ENCODE measurements around the gene AGBL5. TPM values are rescaled to one million over a fixed set of nuclear protein-coding genes. Genes with fewer than 3 reads are reported as not detected.

Gene AGBL5
- total RNA-seq, 1 donor from 2014 or later, result 68.3 TPM

- Histone ChIP-seq H3K27me3 (no peaks in the 10 kb centered on the region), H4K20me1 (ENCODE audit: low read depth) (peaks cover 47% of the 10 kb centered on the region), H3K4me1 (no peaks in the 10 kb centered on the region), H3K4me2 (no peak overlapping the region), H3K36me3 (no peaks in the 10 kb centered on the region), H3K9ac (no peak overlapping the region), H3K79me2 (ENCODE audit: low read depth) (no peaks in the 10 kb centered on the region), H3K27ac (no peak overlapping the region), H3K9me3 (ENCODE audit: low read depth) (no peaks in the 10 kb centered on the region), H3F3A (ENCODE audit: low read depth) (no peaks in the 10 kb centered on the region), H2AFZ (replicated peaks) (no peak overlapping the region), H3K4me3 (no peak overlapping the region)
- Mint-ChIP-seq H3K27me3 (ENCODE audit: insufficient read depth, low read depth) (peaks cover 5% of the 10 kb centered on the region), H3K4me3 (no peak overlapping the region), H3K27ac (peak overlapping the region; percentile 38), H3K36me3 (peaks cover 7% of the 10 kb centered on the region), H3K4me1 (peaks cover 24% of the 10 kb centered on the region), H3K9me3 (no peaks in the 10 kb centered on the region)
- DNase-seq (ENCODE audit: low spot score), result no peak
- TF ChIP-seq EZH2phosphoT487 (IDR thresholded peaks at IDR 0.05) (no peak), CTCF (IDR thresholded peaks at IDR 0.05) (no peak), EZH2 (IDR thresholded peaks at IDR 0.05) (no peak)
Measured at GRCh38 chr2:27019931-27020855, 31.3 kb upstream of the AGBL5 start.

GRCh38 chr2:27021253-27022049 lies 30.0 kb upstream of the AGBL5 start:
- TF ChIP-seq EZH2phosphoT487 (IDR thresholded peaks at IDR 0.05) (no peak), EZH2 (IDR thresholded peaks at IDR 0.05) (no peak), CTCF (IDR thresholded peaks at IDR 0.05) (no peak)
- Histone ChIP-seq H3K9me3 (ENCODE audit: low read depth) (no peaks in the 10 kb centered on the region), H3K4me1 (no peaks in the 10 kb centered on the region), H2AFZ (replicated peaks) (no peak overlapping the region), H3K36me3 (no peaks in the 10 kb centered on the region), H4K20me1 (ENCODE audit: low read depth) (peaks cover 56% of the 10 kb centered on the region), H3K4me3 (no peak overlapping the region), H3K27ac (no peak overlapping the region), H3K4me2 (no peak overlapping the region), H3K9ac (peak overlapping the region; percentile 13), H3F3A (ENCODE audit: low read depth) (no peaks in the 10 kb centered on the region), H3K27me3 (no peaks in the 10 kb centered on the region), H3K79me2 (ENCODE audit: low read depth) (no peaks in the 10 kb centered on the region)
- H3K9me3 Mint-ChIP-seq, result no peaks in the 10 kb centered on the region
- peaks cover 22% of the 10 kb centered on the region for H3K4me1 Mint-ChIP-seq
- H3K4me3 Mint-ChIP-seq, result no peak overlapping the region
- peaks cover 7% of the 10 kb centered on the region for H3K36me3 Mint-ChIP-seq
- DNase-seq (ENCODE audit: low spot score), result no peak
- no peak overlapping the region for H3K27ac Mint-ChIP-seq
- peaks cover 4% of the 10 kb centered on the region for H3K27me3 Mint-ChIP-seq (ENCODE audit: insufficient read depth, low read depth)

GRCh38 chr2:27023740-27024139 lies 27.7 kb upstream of the AGBL5 start:
- no peak overlapping the region for H3K27ac Mint-ChIP-seq
- peaks cover 57% of the 10 kb centered on the region for H4K20me1 ChIP-seq (ENCODE audit: low read depth)
- H3K36me3 ChIP-seq, result no peaks in the 10 kb centered on the region

More at GRCh38 chr2:27023740-27024139, 27.7 kb upstream of the AGBL5 start:
- no peak overlapping the region for H3K4me3 ChIP-seq
- H3K27ac ChIP-seq, result no peak overlapping the region
- no peaks in the 10 kb centered on the region for H3K4me1 ChIP-seq
- TF ChIP-seq EZH2phosphoT487 (IDR thresholded peaks at IDR 0.05), result no peak
- TF ChIP-seq CTCF (IDR thresholded peaks at IDR 0.05), result no peak
- TF ChIP-seq EZH2 (IDR thresholded peaks at IDR 0.05), result no peak
- no peaks in the 10 kb centered on the region for H3K9me3 ChIP-seq (ENCODE audit: low read depth)
- H2AFZ ChIP-seq (replicated peaks), result no peak overlapping the region
- H3K4me2 ChIP-seq, result no peak overlapping the region
- Mint-ChIP-seq H3K4me1 (peaks cover 22% of the 10 kb centered on the region), H3K4me3 (no peak overlapping the region), H3K9me3 (no peaks in the 10 kb centered on the region), H3K27me3 (ENCODE audit: insufficient read depth, low read depth) (peaks cover 4% of the 10 kb centered on the region), H3K36me3 (peaks cover 14% of the 10 kb centered on the region)
- H3K79me2 ChIP-seq (ENCODE audit: low read depth), result no peaks in the 10 kb centered on the region
- DNase-seq (ENCODE audit: low spot score), result no peak
- no peak overlapping the region for H3K9ac ChIP-seq
- H3K27me3 ChIP-seq, result no peaks in the 10 kb centered on the region
- H3F3A ChIP-seq (ENCODE audit: low read depth), result no peaks in the 10 kb centered on the region

Measured in neural progenitor cell (in vitro differentiated cells).